Measurements from ENCODE around the gene PMM1. TPM values are rescaled to one million over a fixed set of nuclear protein-coding genes. Genes with fewer than 3 reads are reported as not detected.

PMM1 gene
- total RNA-seq, 1 donor from 2014 or later, result 18.9 TPM

GRCh38 chr22:41539146-41540005, 50.3 kb downstream of the PMM1 start:
- no peak for DNase-seq (ENCODE audit: extremely low read depth, low read depth, low spot score)

GRCh38 chr22:41538583-41538982, 51.1 kb downstream of the PMM1 start:
- DNase-seq (ENCODE audit: extremely low read depth, low read depth, low spot score), result no peak

- no peak for DNase-seq (ENCODE audit: extremely low read depth, low read depth, low spot score)
These were observed 52.4 kb downstream of the PMM1 start for GRCh38 chr22:41537203-41537602.

- no peak for DNase-seq (ENCODE audit: extremely low read depth, low read depth, low spot score)
These were observed 54.4 kb downstream of the PMM1 start for GRCh38 chr22:41535244-41535643.

GRCh38 chr22:41534219-41534618, 55.4 kb downstream of the PMM1 start:
- DNase-seq (ENCODE audit: extremely low read depth, low read depth, low spot score), result no peak

GRCh38 chr22:41532908-41533825, 56.5 kb downstream of the PMM1 start:
- no peak for DNase-seq (ENCODE audit: extremely low read depth, low read depth, low spot score)

- no peak for DNase-seq (ENCODE audit: extremely low read depth, low read depth, low spot score)
These were observed 57.7 kb downstream of the PMM1 start for GRCh38 chr22:41531715-41532477.

GRCh38 chr22:41530890-41531714, 58.5 kb downstream of the PMM1 start:
- DNase-seq (ENCODE audit: extremely low read depth, low read depth, low spot score), result no peak

GRCh38 chr22:41528938-41529561, 60.6 kb downstream of the PMM1 start:
- DNase-seq (ENCODE audit: extremely low read depth, low read depth, low spot score), result no peak

GRCh38 chr22:41528132-41528766, 61.4 kb downstream of the PMM1 start:
- DNase-seq (ENCODE audit: extremely low read depth, low read depth, low spot score), result no peak

Other genes with a start within 250 kb of the PMM1 start
- gene TEF, start 207.9 kb downstream of the PMM1 start, total RNA-seq, result 5.0 and 8.1 TPM in 2 replicates
- 45.5 and 49.9 TPM in 2 replicates for gene TOB2, start 143.0 kb downstream of the PMM1 start, total RNA-seq
- gene PHF5A, start 121.1 kb downstream of the PMM1 start, total RNA-seq, result 26.1 and 43.8 TPM in 2 replicates
- gene ACO2, start 120.7 kb downstream of the PMM1 start, total RNA-seq, result 84.3 and 87.2 TPM in 2 replicates
- 9.8 and 18.1 TPM in 2 replicates for gene POLR3H, start 45.4 kb downstream of the PMM1 start, total RNA-seq
- 0.41 TPM in 1 of 2 replicates, not detected in the other for gene CSDC2, start 28.8 kb downstream of the PMM1 start, total RNA-seq
- gene DESI1, start 31.2 kb upstream of the PMM1 start, total RNA-seq, result 59.6 and 77.9 TPM in 2 replicates
- gene XRCC6, start 31.5 kb upstream of the PMM1 start, total RNA-seq, result 251 and 256 TPM in 2 replicates
- gene SNU13, start 99.0 kb upstream of the PMM1 start, total RNA-seq, result 122 and 123 TPM in 2 replicates
- gene MEI1, start 109.7 kb upstream of the PMM1 start, total RNA-seq, result 0.34 and 0.64 TPM in 2 replicates
- gene CCDC134, start 210.8 kb upstream of the PMM1 start, total RNA-seq, result 4.6 and 5.2 TPM in 2 replicates
- 78.9 and 100 TPM in 2 replicates for gene SREBF2, start 243.3 kb upstream of the PMM1 start, total RNA-seq

Data from glomerular endothelial cell (primary cell).